NB4 (cell line): Measurements from ENCODE around the gene FRYL.

Source experiments
- MYC ChIP-seq: IDR thresholded peaks from 2 replicates; pipeline ENCODE4 v1.6.1; 2011; ENCODE audit warnings: low read depth, low read length
- POLR2A ChIP-seq: IDR thresholded peaks from 2 replicates; pipeline ENCODE4 v1.6.1; 2011; ENCODE audit warnings: mild to moderate bottlenecking; ENCODE audit not compliant: insufficient read length; ENCODE audit errors: extremely low read depth
- TF ChIP-seq, protein P1 (sequence below): IDR thresholded peaks from one replicate; pipeline ENCODE4 v1.5.1; 2012; ENCODE audit warnings: low read depth, low read length

DNA sequence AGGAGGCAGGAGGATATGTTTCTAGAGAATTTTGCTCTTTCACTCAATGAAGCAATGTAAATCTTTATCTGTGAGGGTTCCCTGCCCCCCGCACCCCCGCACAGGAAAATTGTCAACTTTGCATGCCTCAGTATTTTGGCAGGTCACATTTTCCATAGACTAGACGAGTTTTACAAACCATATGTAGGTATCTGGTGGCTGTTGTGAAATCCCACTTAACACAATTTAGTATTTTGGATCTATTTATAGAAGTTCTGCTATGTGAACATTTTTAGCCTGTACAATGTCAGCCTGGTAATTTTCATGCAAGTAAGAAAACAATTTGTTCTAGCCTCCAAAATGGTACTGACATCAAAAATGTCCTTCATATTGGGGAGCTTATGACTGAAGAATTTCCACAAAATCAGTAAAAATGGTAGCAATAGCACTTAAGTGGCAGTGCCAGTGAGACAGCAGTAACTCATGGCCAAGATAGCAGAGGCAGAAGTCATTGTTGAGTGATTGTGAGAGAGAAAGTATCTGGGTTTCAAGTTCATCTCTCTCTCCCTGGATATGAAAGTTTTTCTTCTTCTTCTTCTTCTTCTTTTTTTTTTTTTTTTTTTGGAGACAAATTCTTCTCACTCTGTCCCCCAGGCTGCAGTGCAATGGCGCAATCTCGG lies 12.4 kb upstream of the FRYL start:
- TF ChIP-seq, protein P1, sequence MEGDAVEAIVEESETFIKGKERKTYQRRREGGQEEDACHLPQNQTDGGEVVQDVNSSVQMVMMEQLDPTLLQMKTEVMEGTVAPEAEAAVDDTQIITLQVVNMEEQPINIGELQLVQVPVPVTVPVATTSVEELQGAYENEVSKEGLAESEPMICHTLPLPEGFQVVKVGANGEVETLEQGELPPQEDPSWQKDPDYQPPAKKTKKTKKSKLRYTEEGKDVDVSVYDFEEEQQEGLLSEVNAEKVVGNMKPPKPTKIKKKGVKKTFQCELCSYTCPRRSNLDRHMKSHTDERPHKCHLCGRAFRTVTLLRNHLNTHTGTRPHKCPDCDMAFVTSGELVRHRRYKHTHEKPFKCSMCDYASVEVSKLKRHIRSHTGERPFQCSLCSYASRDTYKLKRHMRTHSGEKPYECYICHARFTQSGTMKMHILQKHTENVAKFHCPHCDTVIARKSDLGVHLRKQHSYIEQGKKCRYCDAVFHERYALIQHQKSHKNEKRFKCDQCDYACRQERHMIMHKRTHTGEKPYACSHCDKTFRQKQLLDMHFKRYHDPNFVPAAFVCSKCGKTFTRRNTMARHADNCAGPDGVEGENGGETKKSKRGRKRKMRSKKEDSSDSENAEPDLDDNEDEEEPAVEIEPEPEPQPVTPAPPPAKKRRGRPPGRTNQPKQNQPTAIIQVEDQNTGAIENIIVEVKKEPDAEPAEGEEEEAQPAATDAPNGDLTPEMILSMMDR: no peak
- no peak for TF ChIP-seq POLR2A
- no peak for TF ChIP-seq MYC
